ENCODE measurements around the gene RPS6KA5. TPM values are rescaled to one million over a fixed set of nuclear protein-coding genes. Genes with fewer than 3 reads are reported as not detected.
A peak's percentile ranks its signal among the peaks of the same experiment; 100 is the strongest.

RPS6KA5 gene
- total RNA-seq, 2 donors from 2014 or later: 8.9 to 10.3 TPM

GRCh38 chr14:90831821-90832220 lies 228.6 kb downstream of the RPS6KA5 start:
- Histone ChIP-seq H3K27ac (no peak overlapping the region), H3K36me3 (no peaks in the 10 kb centered on the region), H3K4me1 (replicated peaks) (no peaks in the 10 kb centered on the region), H3K4me3 (no peak overlapping the region), H3K27me3 (replicated peaks; ENCODE audit: insufficient read depth) (no peaks in the 10 kb centered on the region), H3K9me3 (no peaks in the 10 kb centered on the region)
- intact Hi-C loops (cut with DNase I): no loop called here
- WGBS: 92% methylated on average over 10 of the region's 10 CpGs
- TF ChIP-seq POLR2AphosphoS5 (IDR thresholded peaks at IDR 0.05) (no peak), CTCF (IDR thresholded peaks at IDR 0.05) (no peak), POLR2A (IDR thresholded peaks at IDR 0.05) (no peak)
- no peak for DNase-seq (ENCODE audit: low spot score)

DNA sequence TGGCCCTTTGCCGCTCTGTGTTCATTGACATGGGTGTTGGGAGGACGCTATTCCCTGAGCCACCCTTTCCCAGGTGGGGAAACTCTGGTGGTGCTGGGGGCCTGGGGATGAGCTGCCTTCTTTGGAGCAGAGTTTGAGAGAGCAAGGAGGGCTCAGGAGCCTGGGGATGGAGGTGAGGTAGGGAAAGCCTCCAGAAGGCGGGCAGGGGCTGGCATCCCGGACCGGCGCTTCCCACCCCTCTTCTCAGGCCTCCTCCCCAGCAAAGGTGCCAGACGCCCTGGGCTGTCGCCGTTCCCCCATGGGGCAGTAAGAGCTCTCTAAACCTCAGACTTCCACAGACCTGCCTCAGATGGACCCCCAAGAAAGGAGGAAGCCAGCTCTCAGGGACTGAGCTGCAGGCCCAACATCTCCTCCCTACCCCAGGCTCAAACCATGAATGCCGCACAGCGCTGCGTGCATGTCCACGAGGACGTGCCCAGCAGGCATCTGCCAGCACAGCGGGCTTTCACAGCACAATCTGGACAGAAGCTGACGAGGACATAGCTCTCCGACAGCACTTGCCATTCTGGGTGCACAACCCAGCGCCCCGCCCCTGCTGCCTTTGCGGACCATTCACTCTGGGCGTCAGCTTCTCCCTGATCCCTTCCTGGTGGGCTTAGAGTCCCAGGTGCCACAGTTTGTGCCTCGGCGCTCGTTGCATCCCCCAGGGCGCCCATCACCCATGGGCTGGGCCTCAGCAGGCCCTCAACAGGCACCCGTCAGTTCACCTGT lies 229.3 kb downstream of the RPS6KA5 start:
- Histone ChIP-seq H3K4me3 (no peak overlapping the region), H3K27ac (no peak overlapping the region), H3K36me3 (no peaks in the 10 kb centered on the region), H3K9me3 (no peaks in the 10 kb centered on the region), H3K4me1 (replicated peaks) (no peaks in the 10 kb centered on the region), H3K27me3 (replicated peaks; ENCODE audit: insufficient read depth) (no peaks in the 10 kb centered on the region)
- DNase-seq (ENCODE audit: low spot score): no peak
- 88% methylated on average over 26 of the region's 26 CpGs for WGBS
- intact Hi-C loops (cut with DNase I): no loop called here
- TF ChIP-seq CTCF (IDR thresholded peaks at IDR 0.05) (no peak), POLR2AphosphoS5 (IDR thresholded peaks at IDR 0.05) (no peak), POLR2A (IDR thresholded peaks at IDR 0.05) (no peak)

- no peak overlapping the region for H3K4me3 ChIP-seq
- no peak overlapping the region for H3K27ac ChIP-seq
- DNase-seq (ENCODE audit: low spot score): no peak
- TF ChIP-seq POLR2A (IDR thresholded peaks at IDR 0.05) (no peak), POLR2AphosphoS5 (IDR thresholded peaks at IDR 0.05) (no peak), CTCF (IDR thresholded peaks at IDR 0.05) (no peak)
- H3K9me3 ChIP-seq: no peaks in the 10 kb centered on the region
- no peaks in the 10 kb centered on the region for H3K36me3 ChIP-seq
- H3K27me3 ChIP-seq (replicated peaks; ENCODE audit: insufficient read depth): no peaks in the 10 kb centered on the region
- H3K4me1 ChIP-seq (replicated peaks): no peaks in the 10 kb centered on the region
- WGBS: 88% methylated on average over 4 of the region's 4 CpGs
- intact Hi-C loops (cut with DNase I): no loop called here
These were observed 230.8 kb downstream of the RPS6KA5 start for GRCh38 chr14:90829677-90830076.

DNA sequence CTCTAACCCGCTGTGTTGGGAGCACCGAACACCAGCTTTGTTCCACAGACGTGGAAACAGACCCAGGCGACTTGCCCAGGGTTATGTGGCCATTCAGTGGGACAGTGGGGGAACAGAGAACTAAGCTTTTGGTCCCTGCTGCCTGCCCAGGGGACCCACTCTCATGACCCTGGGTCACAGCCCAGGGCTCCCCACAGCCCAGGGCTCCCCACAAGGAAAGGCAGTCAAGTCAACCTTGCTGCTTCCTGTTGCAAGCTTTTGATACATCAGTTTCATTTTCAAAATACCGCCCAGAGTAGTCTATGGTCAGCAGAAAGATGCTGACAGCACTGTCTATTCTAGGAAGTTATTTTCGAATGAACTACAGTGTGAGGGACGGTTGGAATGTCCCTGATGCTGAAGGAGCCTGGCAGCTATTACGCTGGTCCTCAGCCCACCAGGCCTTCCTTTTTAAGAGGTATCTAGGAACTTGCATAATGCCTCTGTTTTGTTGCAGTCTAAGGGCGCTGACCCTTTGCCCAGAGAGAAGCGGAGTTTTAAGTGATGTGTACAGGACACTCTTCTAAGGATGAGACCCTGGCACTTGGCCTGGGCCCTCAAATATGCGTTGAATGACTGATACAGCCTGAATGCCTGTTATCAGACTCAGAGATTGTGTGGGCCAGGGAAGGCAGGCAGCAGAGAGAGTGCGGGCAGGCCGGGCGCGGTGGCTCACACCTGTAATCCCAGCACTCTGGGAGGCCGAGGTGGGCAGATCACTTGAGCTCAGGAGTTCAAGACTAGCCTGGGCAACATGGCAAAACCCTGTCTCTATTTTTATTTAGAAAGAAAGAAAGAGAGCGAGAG lies 231.6 kb downstream of the RPS6KA5 start:
- Histone ChIP-seq H3K27ac (peak overlapping the region; percentile 2 to 58), H3K4me1 (replicated peaks) (no peaks in the 10 kb centered on the region), H3K4me3 (peak overlapping the region; percentile 20 to 24), H3K9me3 (no peaks in the 10 kb centered on the region), H3K27me3 (replicated peaks; ENCODE audit: insufficient read depth) (no peaks in the 10 kb centered on the region), H3K36me3 (no peaks in the 10 kb centered on the region)
- no peak for DNase-seq (ENCODE audit: low spot score)
- TF ChIP-seq POLR2AphosphoS5 (IDR thresholded peaks at IDR 0.05) (no peak), CTCF (IDR thresholded peaks at IDR 0.05) (no peak), POLR2A (IDR thresholded peaks at IDR 0.05) (no peak)
- 87% methylated on average over 17 of the region's 17 CpGs for WGBS
- intact Hi-C loops (cut with DNase I): no loop called here
